ENCODE data around the gene SLC6A8. TPM values are rescaled to one million over a fixed set of nuclear protein-coding genes. Genes with fewer than 3 reads are reported as not detected.

Gene SLC6A8
- total RNA-seq, 8 experiments from 2014 or later = 8.9 to 55.9 (median 38.7) TPM

- in situ Hi-C loops (cut with MboI; ENCODE audit: low pct_unique_long_range_greater_than_20kb in 2 of 9, low sequenced_read_pairs in 9 of 9, unreplicated experiment in 9 of 9) = loop anchor here in 3 of 9 experiments (25.0 kb wide), 2 partner anchors 89 to 114 kb away; no protein-coding TSS in a partner anchor
Observed at GRCh38 chrX:153650959-153651358, 36.8 kb upstream of the SLC6A8 start.

GRCh38 chrX:153651540-153652079 is 36.1 kb upstream of the SLC6A8 start:
- ATAC-seq (replicated peaks in 6 of 8) = peak in 2 of 8 experiments; percentile 24 to 36
- Histone ChIP-seq H3K4me3 (no peak overlapping the region), H3K4me1 (replicated peaks in 1 of 2) (peaks cover 0 to 6% of the 10 kb centered on the region in 2 donors), H3K27ac (no peak overlapping the region)
- in situ Hi-C loops (cut with MboI; ENCODE audit: low pct_unique_long_range_greater_than_20kb in 2 of 9, low sequenced_read_pairs in 9 of 9, unreplicated experiment in 9 of 9) = loop anchor here in 3 of 9 experiments (25.0 kb wide), 2 partner anchors 89 to 114 kb away; no protein-coding TSS in a partner anchor
- WGBS, 10 experiments = 0 to 55% methylated on average over 1 to 4 of the region's 9 CpGs; no CpG with 5 or more reads in 8 of the 10 experiments

More at GRCh38 chrX:153650959-153651358, 36.8 kb upstream of the SLC6A8 start:
- Histone ChIP-seq H3K4me1 (replicated peaks in 1 of 2) (peaks cover 0 to 9% of the 10 kb centered on the region in 2 donors), H3K4me3 (no peak overlapping the region), H3K27ac (no peak overlapping the region)
- 60 to 75% methylated on average over 1 to 4 of the region's 13 CpGs; no CpG with 5 or more reads in 8 of the 10 experiments for WGBS, 10 experiments
- no peak for ATAC-seq (replicated peaks in 6 of 8)

GRCh38 chrX:153653556-153653955 is 34.2 kb upstream of the SLC6A8 start:
- in situ Hi-C loops (cut with MboI; ENCODE audit: low pct_unique_long_range_greater_than_20kb in 2 of 9, low sequenced_read_pairs in 9 of 9, unreplicated experiment in 9 of 9) = loop anchor here in 3 of 9 experiments (25.0 kb wide), 2 partner anchors 91 to 116 kb away; no protein-coding TSS in a partner anchor
- WGBS, 10 experiments = 50 to 100% (median 83%) methylated on average over 1 to 2 of the region's 2 CpGs; no CpG with 5 or more reads in 1 of the 10 experiments
- Histone ChIP-seq H3K4me1 (replicated peaks in 1 of 2) (no peaks in the 10 kb centered on the region), H3K4me3 (no peak overlapping the region), H3K27ac (no peak overlapping the region)
- ATAC-seq (replicated peaks in 6 of 8) = no peak

GRCh38 chrX:153657161-153657560 is 30.6 kb upstream of the SLC6A8 start:
- in situ Hi-C loops (cut with MboI; ENCODE audit: low pct_unique_long_range_greater_than_20kb in 2 of 9, low sequenced_read_pairs in 9 of 9, unreplicated experiment in 9 of 9) = loop anchor here in 3 of 9 experiments (25.0 kb wide), 2 partner anchors 95 to 120 kb away; no protein-coding TSS in a partner anchor
- Histone ChIP-seq H3K4me3 (no peak overlapping the region), H3K4me1 (replicated peaks in 1 of 2) (no peaks in the 10 kb centered on the region), H3K27ac (no peak overlapping the region)
- WGBS, 10 experiments = 0 to 59% methylated on average over 1 to 8 of the region's 9 CpGs; no CpG with 5 or more reads in 8 of the 10 experiments
- ATAC-seq (replicated peaks in 6 of 8) = no peak

- in situ Hi-C loops (cut with MboI; ENCODE audit: low pct_unique_long_range_greater_than_20kb in 2 of 9, low sequenced_read_pairs in 9 of 9, unreplicated experiment in 9 of 9) = loop anchor here in 3 of 9 experiments (25.0 kb wide), 2 partner anchors 97 to 122 kb away; no protein-coding TSS in a partner anchor
- Histone ChIP-seq H3K4me1 (replicated peaks in 1 of 2) (no peaks in the 10 kb centered on the region), H3K27ac (no peak overlapping the region), H3K4me3 (no peak overlapping the region)
- ATAC-seq (replicated peaks in 6 of 8) = no peak
- 0 to 100% (median 60%) methylated on average over 1 to 3 of the region's 3 CpGs; no CpG with 5 or more reads in 4 of the 10 experiments for WGBS, 10 experiments
Observed at GRCh38 chrX:153659268-153659667, 28.5 kb upstream of the SLC6A8 start.

GRCh38 chrX:153662266-153662665 is 25.5 kb upstream of the SLC6A8 start:
- in situ Hi-C loops (cut with MboI; ENCODE audit: low pct_unique_long_range_greater_than_20kb in 2 of 9, low sequenced_read_pairs in 9 of 9, unreplicated experiment in 9 of 9) = loop anchor here in 3 of 9 experiments (25.0 kb wide), 2 partner anchors 100 to 125 kb away; no protein-coding TSS in a partner anchor
- no peak overlapping the region for H3K27ac ChIP-seq
- H3K4me1 ChIP-seq (replicated peaks in 1 of 2) = no peaks in the 10 kb centered on the region
- no peak overlapping the region for H3K4me3 ChIP-seq
- WGBS, 10 experiments = 0% methylated on average over 1 of the region's 31 CpGs; no CpG with 5 or more reads in 9 of the 10 experiments
- peak in 1 of 8 experiments; percentile 45 for ATAC-seq (replicated peaks in 6 of 8)

GRCh38 chrX:153665726-153666306 is 21.9 kb upstream of the SLC6A8 start:
- Histone ChIP-seq H3K4me3 (no peak overlapping the region), H3K4me1 (replicated peaks in 1 of 2) (peaks cover 0 to 7% of the 10 kb centered on the region in 2 donors), H3K27ac (no peak overlapping the region)
- in situ Hi-C loops (cut with MboI; ENCODE audit: low pct_unique_long_range_greater_than_20kb in 2 of 9, low sequenced_read_pairs in 9 of 9, unreplicated experiment in 9 of 9) = loop anchor here in 3 of 9 experiments (25.0 kb wide), 2 partner anchors 104 to 129 kb away; no protein-coding TSS in a partner anchor
- ATAC-seq (replicated peaks in 6 of 8) = no peak
- WGBS, 10 experiments = 64 to 100% methylated on average over 1 to 3 of the region's 9 CpGs; no CpG with 5 or more reads in 8 of the 10 experiments

GRCh38 chrX:153667281-153667955 is 20.3 kb upstream of the SLC6A8 start:
- peak overlapping the region in 3 of 5 donors; percentile 13 to 27 (median 26) for H3K4me3 ChIP-seq
- in situ Hi-C loops (cut with MboI; ENCODE audit: low pct_unique_long_range_greater_than_20kb in 2 of 9, low sequenced_read_pairs in 9 of 9, unreplicated experiment in 9 of 9) = loop anchor here in 3 of 9 experiments (25.0 kb wide), 2 partner anchors 105 to 130 kb away; no protein-coding TSS in a partner anchor

GRCh38 chrX:153667956-153668396 is 19.8 kb upstream of the SLC6A8 start:
- no peak overlapping the region for H3K27ac ChIP-seq
- in situ Hi-C loops (cut with MboI; ENCODE audit: low pct_unique_long_range_greater_than_20kb in 2 of 9, low sequenced_read_pairs in 9 of 9, unreplicated experiment in 9 of 9) = loop anchor here in 3 of 9 experiments (25.0 kb wide), 2 partner anchors 106 to 131 kb away; no protein-coding TSS in a partner anchor
- 10% methylated on average over 2 of the region's 14 CpGs; no CpG with 5 or more reads in 9 of the 10 experiments for WGBS, 10 experiments
- ATAC-seq (replicated peaks in 6 of 8) = peak; percentile 85 to 95 (median 92)
- H3K4me1 ChIP-seq (replicated peaks in 1 of 2) = peaks cover 0 to 7% of the 10 kb centered on the region in 2 donors
- peak overlapping the region in 3 of 5 donors; percentile 13 to 27 (median 26) for H3K4me3 ChIP-seq

More at GRCh38 chrX:153667281-153667955, 20.3 kb upstream of the SLC6A8 start:
- no peak overlapping the region for H3K27ac ChIP-seq
- 57 to 100% methylated on average over 1 to 8 of the region's 11 CpGs; no CpG with 5 or more reads in 8 of the 10 experiments for WGBS, 10 experiments
- H3K4me1 ChIP-seq (replicated peaks in 1 of 2) = peaks cover 0 to 7% of the 10 kb centered on the region in 2 donors
- peak in 7 of 8 experiments; percentile 17 to 58 (median 32) for ATAC-seq (replicated peaks in 6 of 8)

GRCh38 chrX:153668423-153669173 is 19.1 kb upstream of the SLC6A8 start:
- 20 to 100% (median 80%) methylated on average over 1 to 2 of the region's 11 CpGs; no CpG with 5 or more reads in 6 of the 10 experiments for WGBS, 10 experiments
- Histone ChIP-seq H3K4me3 (no peak overlapping the region), H3K4me1 (replicated peaks in 1 of 2) (peaks cover 0 to 9% of the 10 kb centered on the region in 2 donors), H3K27ac (no peak overlapping the region)
- in situ Hi-C loops (cut with MboI; ENCODE audit: low pct_unique_long_range_greater_than_20kb in 2 of 9, low sequenced_read_pairs in 9 of 9, unreplicated experiment in 9 of 9) = loop anchor here in 3 of 9 experiments (25.0 kb wide), 2 partner anchors 106 to 131 kb away; no protein-coding TSS in a partner anchor
- no peak for ATAC-seq (replicated peaks in 6 of 8)

- peak in 3 of 8 experiments; percentile 7 to 73 (median 33) for ATAC-seq (replicated peaks in 6 of 8)
Observed at GRCh38 chrX:153669174-153669890, 18.4 kb upstream of the SLC6A8 start.

More at GRCh38 chrX:153669174-153669890, 18.4 kb upstream of the SLC6A8 start:
- no peak overlapping the region for H3K4me3 ChIP-seq
- in situ Hi-C loops (cut with MboI; ENCODE audit: low pct_unique_long_range_greater_than_20kb in 2 of 9, low sequenced_read_pairs in 9 of 9, unreplicated experiment in 9 of 9) = loop anchor here in 3 of 9 experiments (25.0 kb wide), 2 partner anchors 107 to 132 kb away; no protein-coding TSS in a partner anchor
- WGBS, 10 experiments = 57 to 60% methylated on average over 2 to 5 of the region's 17 CpGs; no CpG with 5 or more reads in 8 of the 10 experiments
- no peak overlapping the region for H3K27ac ChIP-seq
- peaks cover 0 to 16% of the 10 kb centered on the region in 2 donors for H3K4me1 ChIP-seq (replicated peaks in 1 of 2)

Measured in motor neuron (in vitro differentiated cells).